NB4 (cell line): ENCODE data around the gene MYH10.

Experiments
- DNase-seq: peaks from one replicate; pipeline ENCODE4 v3.0.0; 2010; ENCODE audit warnings: low read depth
- H3K4me3 ChIP-seq: one replicate; pipeline ENCODE4 v1.5.1; 2011; ENCODE audit warnings: mild to moderate bottlenecking, low read depth, low read length, moderate library complexity
- CTCF ChIP-seq: IDR thresholded peaks from one replicate; pipeline ENCODE4 v1.5.1; 2012; ENCODE audit warnings: low read depth, low read length
- MYC ChIP-seq: IDR thresholded peaks from 2 replicates; pipeline ENCODE4 v1.6.1; 2011; ENCODE audit warnings: low read depth, low read length
- POLR2A ChIP-seq: IDR thresholded peaks from 2 replicates; pipeline ENCODE4 v1.6.1; 2011; ENCODE audit warnings: mild to moderate bottlenecking; ENCODE audit not compliant: insufficient read length; ENCODE audit errors: extremely low read depth
- TF ChIP-seq, protein P1 (sequence below): IDR thresholded peaks from 2 replicates; pipeline ENCODE4 v1.6.1; 2011; ENCODE audit warnings: low read depth, low read length

The MYH10 gene

GRCh38 chr17:8470447-8471047 is 160.0 kb downstream of the MYH10 start:
- TF ChIP-seq CTCF = no peak
- TF ChIP-seq POLR2A = no peak
- TF ChIP-seq, protein P1, sequence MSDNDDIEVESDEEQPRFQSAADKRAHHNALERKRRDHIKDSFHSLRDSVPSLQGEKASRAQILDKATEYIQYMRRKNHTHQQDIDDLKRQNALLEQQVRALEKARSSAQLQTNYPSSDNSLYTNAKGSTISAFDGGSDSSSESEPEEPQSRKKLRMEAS = no peak
- no peak for TF ChIP-seq MYC
- no peak overlapping the region for H3K4me3 ChIP-seq
- no peak for DNase-seq

DNA sequence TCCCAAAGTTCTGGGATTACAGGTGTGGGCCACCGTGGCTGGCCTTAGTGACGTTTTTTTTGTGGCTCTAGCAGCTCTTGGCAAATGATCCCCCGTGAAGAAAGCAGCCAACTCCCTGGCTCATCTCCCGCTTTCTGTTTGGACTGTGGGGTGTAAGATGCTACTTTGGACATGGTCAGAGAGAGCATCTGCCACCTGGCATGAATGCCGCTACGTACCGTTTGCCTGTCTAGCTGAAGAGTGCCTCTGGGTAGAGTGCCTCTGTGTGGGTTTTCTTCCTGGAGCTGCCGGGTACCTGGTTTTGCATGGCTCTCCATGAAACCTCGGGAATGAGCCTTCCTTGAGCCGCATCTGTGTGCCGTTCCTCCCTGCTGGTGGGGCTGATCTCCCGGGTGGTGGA is 160.6 kb downstream of the MYH10 start:
- no peak for DNase-seq
- TF ChIP-seq MYC = no peak
- H3K4me3 ChIP-seq = no peak overlapping the region

GRCh38 chr17:8468980-8469379 is 161.5 kb downstream of the MYH10 start:
- DNase-seq = no peak
- no peak overlapping the region for H3K4me3 ChIP-seq
- TF ChIP-seq CTCF (no peak), MYC (no peak), POLR2A (no peak)
- TF ChIP-seq, protein P1 = no peak

DNA sequence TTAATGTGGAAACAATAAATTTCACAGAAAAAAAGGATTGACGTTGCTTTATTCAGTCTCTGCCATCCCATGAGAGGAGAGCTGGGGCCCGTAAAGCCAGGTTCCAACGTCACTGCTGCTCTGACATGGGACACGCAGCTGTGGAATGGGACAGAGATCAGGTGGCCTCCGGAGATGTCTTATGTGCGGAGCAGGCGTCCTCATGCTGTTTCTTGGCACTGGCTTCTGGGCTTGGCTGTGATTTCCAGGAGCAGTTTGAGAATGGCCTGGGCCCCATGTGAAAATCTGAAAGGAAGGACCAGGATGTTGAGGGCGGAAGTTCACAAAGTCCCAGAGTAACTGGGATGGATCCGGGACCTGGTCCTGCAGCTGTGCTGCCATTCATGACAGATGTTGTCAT is 162.4 kb downstream of the MYH10 start:
- H3K4me3 ChIP-seq = no peak overlapping the region
- TF ChIP-seq MYC (no peak), CTCF (no peak), POLR2A (no peak)
- TF ChIP-seq, protein P1 = no peak
- no peak for DNase-seq

DNA sequence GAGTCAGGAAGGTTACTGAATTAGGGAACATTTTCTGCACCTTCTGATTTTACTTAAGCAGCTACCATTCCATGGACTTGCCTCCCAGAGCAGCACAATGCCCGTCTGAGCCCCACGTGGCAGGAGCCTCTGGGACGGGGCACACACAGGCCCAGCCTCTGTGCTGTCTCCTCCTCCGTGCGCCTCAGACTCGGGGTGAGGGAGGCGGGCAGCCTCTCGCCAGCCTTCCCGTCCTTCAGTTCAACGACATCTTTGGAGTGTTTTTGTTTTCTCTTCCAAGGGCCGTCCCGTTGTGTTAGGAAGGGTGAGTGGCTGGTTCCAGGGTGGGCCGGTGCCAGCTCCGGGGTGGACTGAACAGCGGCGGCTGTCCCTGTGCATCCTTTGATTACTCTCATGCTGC is 163.0 kb downstream of the MYH10 start:
- H3K4me3 ChIP-seq = no peak overlapping the region
- TF ChIP-seq MYC (no peak), POLR2A (no peak), CTCF (no peak)
- TF ChIP-seq, protein P1 = no peak
- no peak for DNase-seq

- TF ChIP-seq, protein P1 = no peak
- TF ChIP-seq CTCF (no peak), POLR2A (no peak), MYC (no peak)
- H3K4me3 ChIP-seq = no peak overlapping the region
- no peak for DNase-seq
Observed at GRCh38 chr17:8466873-8467272, 163.7 kb downstream of the MYH10 start.
